HEK293 (cell line): ENCODE results near the gene A2ML1.

Experiments
- CTCF ChIA-PET: fragments of 350-600 bp; formaldehyde crosslinking; extraction: SDS; loops from one replicate; lab custom pipeline; 2021; ENCODE audit warnings: antibody characterized with exemption; lab: Yijun Ruan, JAX
- POLR2A ChIA-PET: fragments of 300-600 bp; formaldehyde crosslinking; extraction: SDS; loops from one replicate; lab custom pipeline; 2020; ENCODE audit warnings: antibody characterized with exemption, inconsistent platforms; lab: Yijun Ruan, JAX
- H3K27ac ChIP-seq: fragments of 200-500 bp; sonication (Bioruptor generic); 2 replicates; pipeline ENCODE4 v1.5.1; 2014; ENCODE audit warnings: low read depth, low read length, control low read depth, inconsistent platforms; ENCODE audit errors: extremely low read depth
- H3K36me3 ChIP-seq, 2 experiments: fragments of 200-500 bp in 1 of 2; sonication (Bioruptor generic) in 1 of 2; 1 replicate in 1 of 2; 2 replicates in 1 of 2; pipeline ENCODE4 v1.5.1; 2014 to 2017; ENCODE audit warnings: inconsistent platforms in 2 of 2, low read length in 2 of 2; ENCODE audit not compliant: control insufficient read depth in 2 of 2, insufficient read depth in 1 of 2
- H3K4me1 ChIP-seq: fragments of 200-500 bp; sonication (Bioruptor generic); 2 replicates; pipeline ENCODE4 v1.5.1; 2014; ENCODE audit warnings: mild to moderate bottlenecking, low read length, inconsistent platforms; ENCODE audit not compliant: control insufficient read depth, insufficient read depth
- H3K4me3 ChIP-seq: 2 replicates; pipeline ENCODE4 v1.5.1; 2011; ENCODE audit warnings: low read depth, mild to moderate bottlenecking, control low read depth, low read length, moderate library complexity
- H3K9me3 ChIP-seq: fragments of 200-500 bp; sonication (Bioruptor generic); 2 replicates; pipeline ENCODE4 v1.5.1; 2014; ENCODE audit warnings: low read depth, low read length, inconsistent platforms; ENCODE audit not compliant: control insufficient read depth, insufficient read depth
- KLF17 ChIP-seq: fragments of 450-650 bp; formaldehyde crosslinking; IDR thresholded peaks from 2 replicates; pipeline ENCODE4 v1.5.1; 2016; ENCODE audit warnings: missing biosample characterization, missing genetic modification characterization
- WT1 ChIP-seq: fragments of 450-650 bp; formaldehyde crosslinking; IDR thresholded peaks from 2 replicates; pipeline ENCODE4 v1.5.1; 2016; ENCODE audit warnings: missing biosample characterization, missing genetic modification characterization
- YY2 ChIP-seq: fragments of 450-650 bp; formaldehyde crosslinking; IDR thresholded peaks from 2 replicates; pipeline ENCODE4 v1.5.1; 2016; ENCODE audit warnings: missing biosample characterization, missing genetic modification characterization
- ZBTB17 ChIP-seq: fragments of 450-650 bp; formaldehyde crosslinking; IDR thresholded peaks from 2 replicates; pipeline ENCODE4 v1.5.1; 2016; ENCODE audit warnings: missing biosample characterization, missing genetic modification characterization
- ZBTB8A ChIP-seq: fragments of 450-650 bp; formaldehyde crosslinking; IDR thresholded peaks from 2 replicates; pipeline ENCODE4 v1.5.1; 2016; ENCODE audit warnings: missing biosample characterization, missing genetic modification characterization
- ZFP41 ChIP-seq: fragments of 450-650 bp; formaldehyde crosslinking; IDR thresholded peaks from 2 replicates; pipeline ENCODE4 v1.5.1; 2016; ENCODE audit warnings: missing biosample characterization, missing genetic modification characterization, borderline replicate concordance
- ZNF112 ChIP-seq: fragments of 450-650 bp; formaldehyde crosslinking; IDR thresholded peaks from 2 replicates; pipeline ENCODE4 v1.5.0; 2017; ENCODE audit warnings: missing biosample characterization, missing genetic modification characterization
- ZNF174 ChIP-seq: fragments of 450-650 bp; formaldehyde crosslinking; IDR thresholded peaks from 2 replicates; pipeline ENCODE4 v1.5.0; 2017; ENCODE audit warnings: missing biosample characterization, mild to moderate bottlenecking, missing genetic modification characterization
- ZNF18 ChIP-seq: fragments of 450-650 bp; formaldehyde crosslinking; IDR thresholded peaks from 2 replicates; pipeline ENCODE4 v1.5.1; 2016; ENCODE audit warnings: missing biosample characterization, missing genetic modification characterization
- ZNF211 ChIP-seq: fragments of 450-650 bp; formaldehyde crosslinking; IDR thresholded peaks from 2 replicates; pipeline ENCODE4 v1.5.1; 2016; ENCODE audit warnings: low read depth, missing biosample characterization, missing genetic modification characterization
- ZNF248 ChIP-seq: fragments of 450-650 bp; formaldehyde crosslinking; IDR thresholded peaks from 2 replicates; pipeline ENCODE4 v1.5.1; 2017; ENCODE audit warnings: missing biosample characterization, missing genetic modification characterization
- ZNF292 ChIP-seq: fragments of 450-650 bp; formaldehyde crosslinking; IDR thresholded peaks from 2 replicates; pipeline ENCODE4 v1.5.1; 2016; ENCODE audit warnings: low read depth, missing biosample characterization, missing genetic modification characterization, borderline replicate concordance
- ZNF335 ChIP-seq: fragments of 450-650 bp; formaldehyde crosslinking; conservative IDR thresholded peaks from 2 replicates; pipeline ENCODE4 v1.5.1; 2016; ENCODE audit warnings: missing biosample characterization, missing genetic modification characterization
- ZNF391 ChIP-seq: fragments of 450-650 bp; formaldehyde crosslinking; IDR thresholded peaks from 2 replicates; pipeline ENCODE4 v1.5.1; 2016; ENCODE audit warnings: low read depth, missing biosample characterization, missing genetic modification characterization, borderline replicate concordance
- ZNF510 ChIP-seq: fragments of 450-650 bp; formaldehyde crosslinking; IDR thresholded peaks from 2 replicates; pipeline ENCODE4 v1.5.1; 2018; ENCODE audit warnings: mild to moderate bottlenecking, missing genetic modification characterization, missing biosample characterization; ENCODE audit not compliant: insufficient replicate concordance
- ZNF521 ChIP-seq: fragments of 450-650 bp; formaldehyde crosslinking; IDR thresholded peaks from 2 replicates; pipeline ENCODE4 v1.5.1; 2017; ENCODE audit warnings: missing biosample characterization, mild to moderate bottlenecking, missing genetic modification characterization
- ZNF548 ChIP-seq: fragments of 450-650 bp; formaldehyde crosslinking; IDR thresholded peaks from 2 replicates; pipeline ENCODE4 v1.5.1; 2016; ENCODE audit warnings: missing biosample characterization, missing genetic modification characterization
- ZNF571 ChIP-seq: fragments of 450-650 bp; formaldehyde crosslinking; IDR thresholded peaks from 2 replicates; pipeline ENCODE4 v1.5.0; 2017; ENCODE audit warnings: missing biosample characterization, missing genetic modification characterization
- ZNF596 ChIP-seq: fragments of 450-650 bp; IDR thresholded peaks from 2 replicates; pipeline ENCODE4 v1.5.0; 2018; ENCODE audit warnings: missing biosample characterization, mild to moderate bottlenecking, missing genetic modification characterization, moderate library complexity
- ZNF704 ChIP-seq: fragments of 450-650 bp; formaldehyde crosslinking; IDR thresholded peaks from 2 replicates; pipeline ENCODE4 v1.5.1; 2016; ENCODE audit warnings: missing biosample characterization, missing genetic modification characterization
- ZSCAN4 ChIP-seq: fragments of 450-650 bp; formaldehyde crosslinking; IDR thresholded peaks from 2 replicates; pipeline ENCODE4 v1.5.1; 2017; ENCODE audit warnings: missing biosample characterization, missing genetic modification characterization
- ZXDB ChIP-seq: fragments of 450-650 bp; formaldehyde crosslinking; IDR thresholded peaks from 2 replicates; pipeline ENCODE4 v1.5.1; 2016; ENCODE audit warnings: missing biosample characterization, missing genetic modification characterization

A2ML1 gene

GRCh38 chr12:8837291-8837690 lies 14.9 kb downstream of the A2ML1 start:
- Histone ChIP-seq H3K27ac (no peak overlapping the region), H3K4me1 (no peaks in the 10 kb centered on the region), H3K9me3 (no peaks in the 10 kb centered on the region), H3K36me3 (no peaks in the 10 kb centered on the region), H3K4me3 (no peak overlapping the region)
- ChIA-PET CTCF (no interaction called here), POLR2A (no interaction called here)
- TF ChIP-seq ZNF248 (no peak), ZSCAN4 (tag by site-specific recombination) (no peak), ZNF548 (tag by site-specific recombination) (no peak), ZNF112 (tag by site-specific recombination) (no peak), ZNF391 (no peak), ZBTB8A (tag by site-specific recombination) (no peak), WT1 (no peak), ZNF335 (no peak), ZBTB17 (tag by site-specific recombination) (no peak), ZNF18 (tag by site-specific recombination) (no peak), ZNF510 (tag by site-specific recombination) (no peak), ZFP41 (tag by site-specific recombination) (no peak), ZNF521 (tag by site-specific recombination) (no peak), ZNF292 (tag by site-specific recombination) (no peak), KLF17 (tag by site-specific recombination) (no peak), ZNF211 (tag by site-specific recombination) (no peak), ZNF174 (tag by site-specific recombination) (no peak)

GRCh38 chr12:8840321-8840720 lies 17.9 kb downstream of the A2ML1 start:
- Histone ChIP-seq H3K27ac (no peak overlapping the region), H3K36me3 (no peaks in the 10 kb centered on the region), H3K4me3 (no peak overlapping the region), H3K4me1 (no peaks in the 10 kb centered on the region), H3K9me3 (no peaks in the 10 kb centered on the region)
- CTCF ChIA-PET = interaction anchor here (0.9 kb wide), 1 partner anchor 50 kb away, joined by 4 read pairs; no protein-coding TSS in a partner anchor
- TF ChIP-seq ZNF248 (no peak), ZNF571 (no peak), ZNF704 (no peak), ZNF174 (tag by site-specific recombination) (no peak), ZNF596 (tag by site-specific recombination) (no peak), YY2 (tag by site-specific recombination) (no peak), ZXDB (no peak)
- POLR2A ChIA-PET = no interaction called here
